ENCODE data around the gene BTNL9. TPM values are rescaled to one million over a fixed set of nuclear protein-coding genes. Genes with fewer than 3 reads are reported as not detected.

BTNL9 gene
- total and polyA plus RNA-seq, 2 of the 8 experiments (the other 6 are each of a cell fraction or from before 2014, with no cell fraction given): 0.23 to 0.89 TPM

DNA sequence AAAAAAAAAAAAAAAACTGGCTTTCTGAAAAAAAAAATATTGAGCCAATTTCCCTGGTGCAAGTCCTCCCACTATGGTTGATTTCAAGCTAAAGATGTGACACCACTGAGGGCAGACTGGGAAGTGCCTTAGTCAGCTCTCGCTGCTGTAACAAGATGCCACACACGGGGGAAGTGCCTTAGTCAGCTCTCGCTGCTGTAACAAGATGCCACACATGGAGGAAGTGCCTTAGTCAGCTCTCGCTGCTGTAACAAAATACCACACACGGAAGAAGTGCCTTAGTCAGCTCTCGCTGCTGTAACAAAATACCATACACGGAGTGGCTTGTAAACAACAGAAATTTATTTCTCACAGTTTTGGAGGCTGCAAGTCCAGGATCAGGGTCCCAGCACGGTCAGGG lies 23.4 kb downstream of the BTNL9 start:
- peaks cover 0 to 4% (median 3%) of the 10 kb centered on the region in 4 experiments; a peak in 3 of 7 replicates for H3K4me1 ChIP-seq (replicated peaks in 1 of 4; ENCODE audit: control insufficient read depth in 3 of 4, insufficient read depth in 4 of 4, low read length in 3 of 4)
- no peak overlapping the region for H2AK5ac ChIP-seq (ENCODE audit: low read depth, low read length)
- ChIA-PET CTCF (ENCODE audit: partially characterized antibody) (interaction anchor here (0.7 kb wide), 2 partner anchors 22 to 347 kb away, joined by 3 to 4 read pairs; no protein-coding TSS in a partner anchor), POLR2A (ENCODE audit: partially characterized antibody) (no interaction called here)
- H4K91ac ChIP-seq (replicated peaks; ENCODE audit: insufficient read length, low read length): no peak overlapping the region
- no peak overlapping the region for H3K27ac ChIP-seq (ENCODE audit: low read depth, low read length)
- H3K14ac ChIP-seq (ENCODE audit: insufficient read length): no peak overlapping the region
- H3K23ac ChIP-seq (ENCODE audit: insufficient read length): no peak overlapping the region
- H2AFZ ChIP-seq (ENCODE audit: low read length): no peak overlapping the region
- no peak for FAIRE-seq
- no peak overlapping the region for H2BK20ac ChIP-seq (ENCODE audit: low read length)
- H3K4ac ChIP-seq (replicated peaks; ENCODE audit: insufficient read length, low read depth, low read length): no peak overlapping the region
- no peak overlapping the region for H2BK5ac ChIP-seq (ENCODE audit: low read depth, low read length)
- H3K79me1 ChIP-seq (ENCODE audit: low read depth, low read length): no peaks in the 10 kb centered on the region
- H3K4me3 ChIP-seq (ENCODE audit: extremely low read depth in 1 of 4, insufficient read depth in 2 of 4, low read depth in 3 of 4, low read length in 4 of 4): no peak overlapping the region
- H2BK15ac ChIP-seq (ENCODE audit: low read length): no peak overlapping the region
- peaks cover 25 to 38% (median 36%) of the 10 kb centered on the region in 4 experiments for H3K27me3 ChIP-seq (replicated peaks in 1 of 4; ENCODE audit: control insufficient read depth in 3 of 4, extremely low read depth in 1 of 4, insufficient read depth in 3 of 4, low read length in 3 of 4)
- 0 out of 8 replicates have a peak, but pooled peaks cover 0 to 2% (median 0%) of the 10 kb centered on the region in 4 experiments for H3K36me3 ChIP-seq (ENCODE audit: control insufficient read depth in 2 of 4, insufficient read depth in 4 of 4, low read length in 3 of 4)
- H3K79me2 ChIP-seq (ENCODE audit: control insufficient read depth in 1 of 2, insufficient read depth in 2 of 2, low read length in 2 of 2): no peaks in the 10 kb centered on the region
- H2BK120ac ChIP-seq (replicated peaks; ENCODE audit: low read depth, low read length): no peak overlapping the region
- H3K9ac ChIP-seq (replicated peaks in 1 of 4; ENCODE audit: extremely low read depth in 1 of 4, low read depth in 3 of 4, low read length in 3 of 4): no peak overlapping the region
- no peak overlapping the region for H3K18ac ChIP-seq (ENCODE audit: extremely low read depth, low read length)
- H4K5ac ChIP-seq (ENCODE audit: insufficient read length, low read depth, low read length): no peak overlapping the region
- no peak overlapping the region for H3K4me2 ChIP-seq (ENCODE audit: insufficient read depth in 1 of 2, low read depth in 2 of 2, low read length in 2 of 2)
- peaks cover 2 to 9% of the 10 kb centered on the region in 2 experiments; a peak in 3 of 4 replicates for H3K9me3 ChIP-seq (ENCODE audit: insufficient read depth in 2 of 2, low read depth in 1 of 2, low read length in 1 of 2)
- no peak for DNase-seq (ENCODE audit: low read depth in 1 of 2, low spot score in 2 of 2)
- WGBS, 2 experiments (ENCODE audit: extremely low coverage in 1 of 2, insufficient coverage in 1 of 2, insufficient read length in 1 of 2, insufficient replicate concordance in 2 of 2, low coverage in 1 of 2, low lambda C conversion rate in 2 of 2, missing lambda C conversion rate in 1 of 2): 78% methylated on average over 8 of the region's 8 CpGs; no CpG with 5 or more reads in 1 of the 2 experiments
- no peak overlapping the region for H4K8ac ChIP-seq (ENCODE audit: extremely low read depth, insufficient read depth, low read length)
- H2BK12ac ChIP-seq (ENCODE audit: low read depth, low read length): no peak overlapping the region
- no peaks in the 10 kb centered on the region for H4K20me1 ChIP-seq (replicated peaks in 1 of 2; ENCODE audit: control insufficient read depth in 1 of 2, insufficient read depth in 2 of 2, low read length in 2 of 2)
- TF ChIP-seq TEAD4 (IDR thresholded peaks at IDR 0.05; ENCODE audit: low read depth, low read length) (no peak), POU5F1 (IDR thresholded peaks at IDR 0.05; ENCODE audit: low read depth, low read length) (no peak), GTF2F1 (IDR thresholded peaks at IDR 0.05; ENCODE audit: borderline replicate concordance, low read depth, low read length) (no peak)
- TF ChIP-seq, protein P1, sequence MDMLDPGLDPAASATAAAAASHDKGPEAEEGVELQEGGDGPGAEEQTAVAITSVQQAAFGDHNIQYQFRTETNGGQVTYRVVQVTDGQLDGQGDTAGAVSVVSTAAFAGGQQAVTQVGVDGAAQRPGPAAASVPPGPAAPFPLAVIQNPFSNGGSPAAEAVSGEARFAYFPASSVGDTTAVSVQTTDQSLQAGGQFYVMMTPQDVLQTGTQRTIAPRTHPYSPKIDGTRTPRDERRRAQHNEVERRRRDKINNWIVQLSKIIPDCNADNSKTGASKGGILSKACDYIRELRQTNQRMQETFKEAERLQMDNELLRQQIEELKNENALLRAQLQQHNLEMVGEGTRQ (IDR thresholded peaks at IDR 0.05; ENCODE audit: low read length): no peak
- H3K56ac ChIP-seq (replicated peaks; ENCODE audit: insufficient read length, low read depth, low read length): no peak overlapping the region
- H3K23me2 ChIP-seq (ENCODE audit: low read depth, low read length): peaks cover 6% of the 10 kb centered on the region; the same call in 1 of the 2 replicates
